Embryonic facial prominence (tissue), 1 donor: ENCODE measurements around the gene YTHDF2.
"Not testable (repeated sequence)": the region's sequence is repeated elsewhere in the genome, so short reads cannot be mapped to it uniquely, and the experiment has no call there.

Source experiments
- DNase-seq: peaks from one replicate; pipeline ENCODE4 v3.0.0-alpha.2; 2016; ENCODE audit errors: extremely low spot score

The YTHDF2 gene

GRCh38 chr1:28736450-28737306 lies at the start of gene YTHDF2:
Gene YTHDF2, plus strand, starts transcription at chr1:28736940. Its CDS starts 181 bp downstream, at chr1:28737121.
- DNase-seq = peak; percentile 92

DNA sequence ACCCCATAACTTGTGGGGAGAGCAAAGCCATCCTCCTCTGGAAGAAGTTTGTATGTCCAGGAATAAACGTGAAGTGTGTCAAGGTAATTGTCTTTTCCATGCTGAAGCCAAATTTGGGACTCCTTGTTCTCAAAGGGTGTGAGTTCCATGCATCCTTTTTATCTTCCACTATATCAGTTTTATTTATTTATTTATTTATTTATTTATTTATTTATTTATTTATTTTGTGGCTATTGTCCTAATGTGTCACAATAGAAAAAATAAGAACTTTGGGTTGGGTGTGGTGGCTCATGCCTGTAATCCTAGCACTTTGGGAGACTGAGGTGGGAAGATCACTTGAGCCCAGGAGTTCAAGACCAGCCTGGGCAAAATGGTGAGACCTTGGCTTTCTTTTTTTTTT lies 45.1 kb upstream of the YTHDF2 start:
- not testable (repeated sequence) for DNase-seq

- no peak for DNase-seq
Observed at GRCh38 chr1:28703629-28704028, 33.1 kb upstream of the YTHDF2 start.

- no peak for DNase-seq
Observed at GRCh38 chr1:28716336-28716735, 20.4 kb upstream of the YTHDF2 start.

GRCh38 chr1:28718166-28718565 lies 18.6 kb upstream of the YTHDF2 start:
- DNase-seq = no peak

DNA sequence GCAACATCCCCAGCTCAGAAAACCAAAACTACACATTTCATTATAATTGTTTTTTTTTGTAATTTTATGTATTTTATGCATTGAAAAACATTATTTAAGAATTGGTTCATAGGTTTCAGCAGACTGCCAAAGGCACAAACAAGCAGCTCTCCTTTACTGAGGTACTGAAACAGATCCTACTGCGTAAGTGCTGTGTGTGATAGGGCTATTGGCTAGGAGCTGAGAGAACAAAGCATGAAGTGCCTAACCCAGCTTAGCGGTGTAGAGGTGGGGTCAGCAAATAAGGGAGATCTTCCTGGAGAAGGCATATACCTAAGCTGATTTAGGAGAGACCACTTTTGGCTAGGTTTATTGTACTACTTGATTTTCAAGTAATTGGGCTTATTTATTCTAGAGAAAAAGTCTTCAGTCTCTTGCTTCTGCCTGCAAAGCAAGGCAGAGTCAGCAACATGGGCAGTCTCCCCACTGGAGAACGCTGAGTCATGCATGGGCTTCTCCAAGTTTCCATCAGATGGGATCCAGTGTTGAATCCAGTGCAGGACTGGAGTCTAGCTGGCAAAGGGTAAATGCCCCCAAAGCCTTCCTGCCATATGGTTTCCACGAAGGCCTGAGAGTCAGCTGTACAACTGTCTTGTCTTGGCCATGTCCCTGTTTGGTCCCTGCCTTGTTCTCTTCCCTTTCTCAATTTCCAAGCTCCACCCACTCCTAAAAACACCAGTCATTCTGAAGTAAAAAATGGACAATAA lies 18.0 kb upstream of the YTHDF2 start:
- DNase-seq = no peak

DNA sequence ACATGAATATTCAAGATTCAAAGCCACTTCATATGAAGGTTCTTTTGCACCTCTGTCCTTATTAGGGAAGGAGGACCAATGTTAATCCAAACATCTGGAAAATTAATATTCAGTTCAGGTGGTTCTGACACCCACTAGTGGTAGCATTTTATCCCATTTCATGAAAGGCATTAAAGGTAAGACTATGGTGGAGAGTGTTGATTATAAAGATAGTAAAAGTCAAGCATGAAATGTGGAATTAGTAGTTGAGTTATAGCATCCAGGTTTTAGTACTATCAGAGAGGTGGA lies 17.5 kb upstream of the YTHDF2 start:
- no peak for DNase-seq

DNA sequence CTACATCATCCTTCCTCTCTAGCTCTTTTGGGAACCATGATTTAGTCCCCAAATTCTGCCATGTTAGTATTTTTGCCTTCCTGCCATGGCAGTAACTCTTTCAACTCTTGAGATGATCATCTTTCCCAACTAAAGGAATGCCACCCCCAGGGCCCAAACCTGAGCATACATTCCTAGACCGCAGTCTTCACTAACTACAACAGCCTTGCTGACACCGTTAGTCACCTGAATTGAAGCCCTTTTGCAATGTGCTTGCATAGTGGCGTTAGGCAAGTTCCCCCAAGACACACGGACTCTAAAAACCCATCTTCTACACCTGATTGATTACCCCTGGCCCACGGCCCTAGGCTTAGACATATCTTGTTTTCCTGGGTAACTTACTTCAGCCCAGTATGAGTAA lies 16.4 kb upstream of the YTHDF2 start:
- DNase-seq = no peak

GRCh38 chr1:28721927-28722326 lies 14.8 kb upstream of the YTHDF2 start:
- DNase-seq = not testable (repeated sequence)

DNA sequence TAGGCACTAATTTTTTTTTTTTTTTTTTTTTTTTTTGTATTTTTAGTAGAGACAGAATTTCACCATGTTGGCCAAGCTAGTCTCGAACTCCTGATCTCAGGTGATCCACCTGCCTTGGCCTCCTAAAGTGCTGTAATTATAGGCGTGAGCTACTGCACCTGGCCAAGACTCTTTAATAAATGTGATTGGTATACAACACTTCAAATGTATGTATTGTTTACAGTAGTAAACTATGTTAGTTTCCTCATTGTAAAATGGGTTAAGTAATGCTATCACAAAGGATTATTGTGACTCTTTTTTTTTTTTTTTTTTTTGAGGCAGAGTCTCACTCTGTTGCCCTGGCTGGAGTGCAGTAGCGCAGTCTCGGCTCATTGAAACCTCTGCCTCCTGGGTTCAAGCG lies 11.4 kb upstream of the YTHDF2 start:
- DNase-seq = not testable (repeated sequence)

GRCh38 chr1:28735961-28736449 lies 735 bp upstream of the YTHDF2 start:
- DNase-seq = no peak

DNA sequence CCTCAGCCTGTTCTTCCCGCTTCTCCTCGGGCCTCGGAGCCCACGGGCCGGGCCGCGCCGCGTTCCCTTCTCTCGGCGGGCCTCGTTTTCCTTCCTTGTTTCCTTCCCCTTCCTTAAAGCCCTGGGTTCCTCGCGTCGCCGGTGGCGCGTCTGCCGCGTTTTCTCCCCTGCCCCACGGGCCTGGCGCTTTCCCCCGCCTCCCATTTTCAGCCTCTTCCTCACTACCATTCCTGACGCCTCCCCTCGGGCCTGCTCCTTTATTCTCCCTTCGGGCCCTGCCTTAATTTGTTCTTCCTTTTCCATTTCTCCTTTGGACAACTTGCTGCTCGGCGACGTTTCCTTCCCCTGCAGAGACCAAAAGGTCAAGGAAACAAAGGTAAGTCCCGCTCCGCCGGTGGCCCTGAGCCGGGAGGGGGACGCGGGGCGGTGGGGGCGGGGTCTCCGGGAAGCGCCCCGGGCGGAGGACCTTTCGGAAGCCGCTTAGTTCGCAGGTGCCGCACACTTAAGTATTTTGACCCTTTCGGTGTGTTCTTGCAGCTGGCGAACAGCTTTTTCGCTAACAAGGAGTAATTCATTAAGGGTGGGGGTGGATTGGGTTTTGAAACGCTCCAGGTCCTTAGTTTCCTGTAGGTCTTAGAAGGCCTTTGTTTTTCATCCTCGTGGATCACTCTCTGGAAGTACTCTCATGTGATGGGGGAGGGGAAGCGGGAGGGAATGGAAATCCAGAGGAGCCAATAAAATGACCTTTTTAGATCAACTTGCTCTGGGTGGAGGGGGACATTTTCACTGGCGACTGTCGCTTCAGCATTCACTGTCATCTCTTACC lies 780 bp downstream of the YTHDF2 start:
- DNase-seq = peak; percentile 7

- no peak for DNase-seq
Observed at GRCh38 chr1:28740118-28740517, 3.4 kb downstream of the YTHDF2 start.

DNA sequence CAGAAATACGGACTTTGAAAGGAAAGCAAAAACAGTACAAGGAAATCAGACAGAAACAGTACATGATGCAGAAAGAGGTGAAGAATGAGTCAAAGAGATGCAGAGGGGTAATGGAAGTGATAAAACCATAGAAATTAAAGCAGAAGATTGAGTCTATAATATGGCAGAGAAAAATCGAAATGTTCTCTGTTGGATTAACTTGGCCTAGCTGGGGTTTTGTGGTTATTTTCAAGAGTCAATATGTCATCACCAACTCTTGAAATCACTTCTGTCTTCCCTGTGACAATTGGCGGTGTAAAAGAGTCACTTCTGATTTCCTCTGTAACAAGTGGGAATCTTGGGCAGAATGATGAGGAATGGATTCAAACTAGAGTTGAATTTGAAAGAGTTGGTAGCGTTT lies 7.4 kb downstream of the YTHDF2 start:
- DNase-seq = no peak

GRCh38 chr1:28745653-28746173 lies 9.0 kb downstream of the YTHDF2 start:
- no peak for DNase-seq

DNA sequence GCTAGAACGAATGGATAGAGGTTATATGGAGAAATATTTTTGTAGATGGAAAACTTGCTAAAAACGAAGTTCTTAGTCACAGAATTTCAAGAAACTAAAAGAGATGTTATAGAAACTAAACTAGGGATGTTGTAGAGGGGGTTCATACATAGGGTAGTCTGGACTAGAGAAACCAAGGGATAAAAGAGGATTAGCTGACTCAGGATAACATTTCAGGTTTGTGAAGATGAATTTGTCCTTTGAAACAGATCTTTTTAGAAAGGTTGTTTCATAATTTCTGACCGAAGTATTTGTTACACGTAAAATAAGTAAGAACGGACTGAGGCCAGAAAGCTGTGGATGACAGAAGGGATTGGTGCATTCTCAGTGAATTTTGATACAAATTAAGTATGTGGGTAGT lies 13.6 kb downstream of the YTHDF2 start:
- DNase-seq = no peak

DNA sequence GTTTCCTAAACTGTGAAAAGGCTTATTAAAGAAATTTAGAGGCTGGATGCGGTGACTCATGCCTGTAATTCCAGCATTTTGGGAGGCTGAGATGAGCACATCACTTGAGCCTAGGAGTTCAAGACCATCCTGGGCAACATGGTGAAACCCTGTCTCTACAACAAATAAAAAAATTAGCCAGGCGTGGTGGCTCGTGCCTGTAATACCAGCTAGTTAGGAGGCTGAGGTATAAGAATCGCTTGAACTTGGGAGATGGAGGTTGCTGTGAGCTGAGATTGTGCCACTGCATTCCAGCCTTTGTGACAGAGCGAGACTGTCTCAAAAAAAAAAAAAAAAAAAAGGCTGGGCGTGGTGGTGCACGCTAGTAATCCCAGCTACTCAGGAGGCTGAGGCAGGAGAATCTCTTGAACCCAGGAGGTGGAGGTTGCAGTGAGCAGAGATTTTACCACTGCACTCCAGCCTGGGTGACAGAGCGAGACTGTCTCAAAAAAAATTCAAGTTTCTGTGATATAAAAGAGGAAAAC lies 14.1 kb downstream of the YTHDF2 start:
- not testable (repeated sequence) for DNase-seq

GRCh38 chr1:28751315-28752060 lies 14.7 kb downstream of the YTHDF2 start:
- no peak for DNase-seq

DNA sequence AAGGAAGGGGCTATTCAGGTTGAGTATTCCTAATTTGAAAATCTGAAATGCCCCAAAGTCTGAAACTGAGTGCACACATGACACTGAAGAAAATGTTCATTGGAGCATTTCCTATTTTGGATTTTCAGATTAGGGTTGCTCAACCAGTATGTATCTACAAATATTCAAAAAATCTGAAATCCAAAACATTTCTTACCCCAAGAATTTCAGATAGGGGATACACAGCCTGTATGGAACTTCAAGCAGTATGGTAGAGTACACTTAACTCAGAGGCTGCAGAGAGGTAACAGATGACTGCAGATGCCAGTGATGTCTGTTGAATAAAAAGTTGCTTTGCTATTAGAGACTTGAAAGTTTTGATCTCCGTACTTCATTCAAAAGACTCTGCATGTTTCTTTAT lies 19.0 kb downstream of the YTHDF2 start:
- no peak for DNase-seq

GRCh38 chr1:28756846-28757245 lies 20.1 kb downstream of the YTHDF2 start:
- no peak for DNase-seq

GRCh38 chr1:28758420-28758819 lies 21.7 kb downstream of the YTHDF2 start:
- DNase-seq = no peak
